Small intestine (tissue), 7 donors: ENCODE data around the gene CFAP97D1. TPM values are rescaled to one million over a fixed set of nuclear protein-coding genes. Genes with fewer than 3 reads are reported as not detected.

Experiments used
- DNase-seq, 2 donors: peaks; one replicate each; pipeline versions ENCODE4 v3.0.0 to v3.0.0-alpha.2; 2013
- FAIRE-seq: peaks from 2 replicates; lab custom pipeline; 2012; peaks lifted over from hg19 to GRCh38; lab: Jason Lieb, UNC
- H3K27ac ChIP-seq, 3 donors: one replicate each; pipeline ENCODE4 v1.5.1; 2013; ENCODE audit warnings: low read length in 2 of 3, mild to moderate bottlenecking in 2 of 3, control low read depth in 1 of 3, inconsistent platforms in 1 of 3, low read depth in 1 of 3, moderate library complexity in 1 of 3
- H3K27me3 ChIP-seq, 3 donors: one replicate each; pipeline ENCODE4 v1.6.1; 2013; ENCODE audit warnings: low read length in 3 of 3, inconsistent platforms in 1 of 3; ENCODE audit not compliant: control insufficient read depth in 3 of 3, insufficient read depth in 3 of 3
- H3K36me3 ChIP-seq, 3 donors: one replicate each; pipeline ENCODE4 v1.6.1; 2013; ENCODE audit warnings: low read length in 3 of 3, inconsistent platforms in 1 of 3, low read depth in 1 of 3, mild to moderate bottlenecking in 1 of 3, moderate library complexity in 1 of 3; ENCODE audit not compliant: control insufficient read depth in 3 of 3, insufficient read depth in 2 of 3
- H3K4me1 ChIP-seq, 3 donors: one replicate each; pipeline ENCODE4 v1.6.1; 2013; ENCODE audit warnings: low read length in 2 of 3, inconsistent platforms in 1 of 3, low read depth in 1 of 3, mild to moderate bottlenecking in 1 of 3, moderate library complexity in 1 of 3; ENCODE audit not compliant: control insufficient read depth in 3 of 3, insufficient read depth in 2 of 3
- H3K4me3 ChIP-seq, 3 donors: one replicate each; pipeline ENCODE4 v1.5.1; 2013; ENCODE audit warnings: low read length in 3 of 3, control low read depth in 1 of 3, inconsistent platforms in 1 of 3, low read depth in 1 of 3, mild to moderate bottlenecking in 1 of 3, moderate library complexity in 1 of 3
- H3K9me3 ChIP-seq, 2 donors: one replicate each; pipeline ENCODE4 v1.6.1; 2013; ENCODE audit warnings: low read depth in 1 of 2, low read length in 1 of 2; ENCODE audit not compliant: control insufficient read depth in 2 of 2, insufficient read depth in 1 of 2
- WGBS, 3 donors: extraction: QIAGEN DNeasy Blood & Tissue Kit; methylation state at CpG; one replicate each; pipeline ENCODE4 v1.1.7; 2013; 5-methylcytosine and 5-hydroxymethylcytosine counted together
- polyA plus RNA-seq, 4 donors: library from polyadenylated mRNA; stranded (reverse) in 3 of 4; unstranded in 1 of 4; fragments of 200-250 nt in 3 of 4; fragments of 120-200 nt in 1 of 4; gene quantifications; one replicate each; pipeline versions ENCODE4 v1.2.1 to v1.2.3, GENCODE V29; 2013
- donor health status: healthy with polysubstance abuse.
- donor health status: control.
- donor health status: control.
- donor health status: Bipolar disorder and iron deficiency.
- donor health status: healthy.

CFAP97D1 gene
- polyA plus RNA-seq, 4 donors, result 0.03 TPM; not detected in 3

DNA sequence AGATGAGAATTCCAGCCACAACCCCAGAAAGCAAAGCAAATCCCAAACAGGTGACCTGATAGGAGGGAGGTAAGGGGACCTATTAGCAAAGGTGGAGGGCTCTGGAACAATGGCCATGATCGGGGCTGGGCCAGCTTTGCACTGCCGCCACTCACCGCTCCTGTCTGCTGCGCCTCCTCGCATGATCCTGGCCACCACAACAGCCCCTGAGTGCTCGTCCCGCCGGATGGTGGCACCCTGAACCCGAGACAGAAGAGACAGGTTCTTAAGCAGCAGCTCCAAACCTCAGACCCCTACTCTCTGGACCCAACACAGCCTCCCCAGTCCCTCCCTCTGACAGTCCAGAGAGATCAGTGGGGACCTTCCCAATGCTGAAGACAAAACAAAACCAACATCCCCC is 47.4 kb downstream of the CFAP97D1 start:
- DNase-seq (no peak), FAIRE-seq (no peak)
- Histone ChIP-seq H3K9me3 (no peaks in the 10 kb centered on the region), H3K27ac (no peak overlapping the region), H3K36me3 (peaks cover 0 to 15% (median 0%) of the 10 kb centered on the region in 3 donors), H3K4me1 (peaks cover 4 to 7% (median 4%) of the 10 kb centered on the region in 3 donors), H3K27me3 (peaks cover 0 to 4% (median 0%) of the 10 kb centered on the region in 3 donors), H3K4me3 (no peak overlapping the region)
- 92 to 94% (median 92%) methylated on average over 9 of the region's 9 CpGs for WGBS, 3 donors

DNA sequence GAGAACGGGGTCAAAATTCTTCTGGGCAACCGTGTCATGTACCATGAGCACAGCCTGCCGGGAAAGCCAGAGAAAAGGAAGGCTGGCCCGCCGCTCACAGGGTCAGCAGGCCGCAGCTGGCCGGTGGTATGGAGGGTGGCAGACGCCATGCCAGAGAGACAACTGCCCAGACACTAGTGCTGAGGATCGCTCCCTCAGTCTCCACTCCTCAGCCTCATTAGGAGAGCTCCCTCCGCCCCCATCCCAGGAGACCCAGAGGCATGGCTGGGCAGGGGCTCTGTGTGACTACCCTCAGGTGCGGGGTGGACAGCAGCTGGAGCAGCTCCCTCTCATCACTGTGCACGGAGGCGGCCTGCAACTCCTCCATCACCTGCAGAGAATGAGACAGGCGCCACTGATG is 49.5 kb downstream of the CFAP97D1 start:
- 94 to 96% (median 96%) methylated on average over 12 to 14 of the region's 14 CpGs for WGBS, 3 donors
- DNase-seq (no peak), FAIRE-seq (no peak)
- peaks cover 0 to 11% (median 3%) of the 10 kb centered on the region in 3 donors for H3K4me1 ChIP-seq
- peaks cover 0 to 12% (median 0%) of the 10 kb centered on the region in 3 donors for H3K36me3 ChIP-seq
- H3K9me3 ChIP-seq, result no peaks in the 10 kb centered on the region
- H3K27ac ChIP-seq, result no peak overlapping the region
- peaks cover 0 to 19% (median 0%) of the 10 kb centered on the region in 3 donors for H3K27me3 ChIP-seq
- no peak overlapping the region for H3K4me3 ChIP-seq

DNA sequence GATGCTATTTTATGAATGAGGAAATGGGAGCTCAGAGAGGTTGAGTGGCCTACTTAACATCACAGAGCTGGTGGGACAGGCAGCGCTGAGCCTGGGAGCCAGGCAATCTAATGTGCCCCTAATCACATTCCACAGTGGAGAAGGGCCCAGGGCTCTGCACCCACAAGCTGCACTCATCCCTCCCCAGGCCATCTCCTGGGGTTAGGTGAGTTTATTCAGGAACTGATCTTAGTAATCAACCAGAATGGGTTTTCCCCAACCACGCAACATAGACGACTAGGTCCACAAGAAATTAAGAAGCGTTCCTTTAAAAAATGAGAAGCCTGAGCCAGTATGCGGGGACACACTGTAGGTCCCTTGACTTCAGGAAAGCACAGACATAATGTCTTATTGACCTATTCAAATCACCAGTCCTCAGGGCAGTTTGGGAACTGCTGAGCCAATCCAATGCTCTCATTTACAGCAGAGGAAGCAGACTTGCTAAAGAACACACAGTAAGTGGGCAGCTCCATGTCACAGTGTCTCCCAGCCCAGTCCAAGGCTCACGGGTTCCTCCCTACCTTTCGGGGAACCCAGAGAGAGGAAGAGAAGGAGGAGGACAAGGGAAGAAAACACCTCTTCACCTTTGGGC is 50.4 kb downstream of the CFAP97D1 start:
- Histone ChIP-seq H3K36me3 (peaks cover 0 to 7% (median 0%) of the 10 kb centered on the region in 3 donors), H3K27me3 (peaks cover 0 to 19% (median 0%) of the 10 kb centered on the region in 3 donors), H3K4me1 (peaks cover 0 to 11% (median 3%) of the 10 kb centered on the region in 3 donors), H3K4me3 (no peak overlapping the region), H3K9me3 (no peaks in the 10 kb centered on the region), H3K27ac (no peak overlapping the region)
- DNase-seq (no peak), FAIRE-seq (no peak)
- 82 to 92% (median 84%) methylated on average over 7 of the region's 7 CpGs for WGBS, 3 donors

DNA sequence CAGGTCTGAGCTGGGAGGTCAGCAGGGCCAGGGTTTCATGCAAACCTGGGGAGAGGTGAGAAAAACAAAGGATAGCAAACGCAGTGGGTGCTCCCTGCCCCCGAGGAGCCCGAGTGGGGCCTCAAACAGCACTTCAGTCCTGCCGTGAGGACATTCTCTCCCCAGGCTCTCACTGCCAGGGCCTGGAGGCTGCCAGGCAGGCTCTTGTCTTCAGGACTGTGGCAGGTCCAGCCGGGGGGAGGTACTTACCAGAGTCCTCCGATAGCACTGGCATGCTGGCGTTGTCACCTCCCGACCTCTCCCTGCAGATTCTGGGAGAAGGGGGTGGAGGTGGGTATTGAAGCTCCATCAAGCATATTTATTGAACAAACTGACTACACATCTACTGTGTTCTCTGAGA is 51.4 kb downstream of the CFAP97D1 start:
- Histone ChIP-seq H3K36me3 (peaks cover 0 to 5% (median 0%) of the 10 kb centered on the region in 3 donors), H3K9me3 (no peaks in the 10 kb centered on the region), H3K27ac (no peak overlapping the region), H3K4me1 (peaks cover 0 to 11% (median 3%) of the 10 kb centered on the region in 3 donors), H3K4me3 (no peak overlapping the region), H3K27me3 (peaks cover 0 to 19% (median 0%) of the 10 kb centered on the region in 3 donors)
- WGBS, 3 donors, result 87 to 90% (median 88%) methylated on average over 8 of the region's 8 CpGs
- no peak for DNase-seq
- FAIRE-seq, result no peak

DNA sequence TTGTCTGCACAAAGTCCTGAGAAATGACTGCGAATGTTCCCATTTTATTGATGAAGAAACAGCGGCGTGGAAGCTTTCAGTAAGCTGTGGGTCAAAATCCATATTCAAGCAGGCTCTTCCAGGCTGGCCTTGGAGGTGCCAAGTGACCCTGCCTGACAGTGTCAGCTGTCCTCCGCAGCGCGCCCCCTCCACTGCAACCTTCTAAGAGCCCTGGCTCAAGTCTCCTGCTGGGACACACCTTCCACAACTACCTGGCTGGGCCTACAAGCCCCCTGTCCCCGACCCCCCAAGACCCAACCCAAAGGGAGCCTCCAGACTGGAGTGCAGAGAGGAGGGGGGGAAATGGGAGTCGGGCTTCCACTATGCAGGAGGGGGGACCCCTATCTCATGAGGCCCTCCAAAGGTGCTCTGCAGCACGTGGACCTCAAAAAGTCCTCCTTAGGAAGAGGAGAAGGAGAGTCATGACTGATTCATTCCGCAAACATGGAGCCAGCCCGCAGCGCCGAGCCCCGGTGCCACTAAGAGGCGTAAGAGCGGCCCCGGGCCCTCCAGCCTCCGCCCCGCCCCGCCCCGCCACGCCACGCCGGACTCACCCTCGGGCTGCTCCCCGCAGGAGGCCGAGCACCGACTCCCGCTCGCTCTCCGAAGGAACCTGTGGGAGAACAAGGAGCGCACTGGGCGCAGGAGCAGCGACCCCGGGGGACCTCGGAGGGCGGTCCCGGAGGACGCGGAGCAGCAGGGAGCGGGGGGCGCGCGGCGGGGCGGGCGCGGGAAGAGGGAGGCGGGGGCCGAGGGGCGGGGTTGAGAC is 52.1 kb downstream of the CFAP97D1 start:
- H3K4me3 ChIP-seq, result peak overlapping the region; percentile 30 to 55 (median 43)
- peaks cover 0 to 11% (median 3%) of the 10 kb centered on the region in 3 donors for H3K4me1 ChIP-seq
- no peaks in the 10 kb centered on the region for H3K9me3 ChIP-seq
- peaks cover 0 to 19% (median 0%) of the 10 kb centered on the region in 3 donors for H3K27me3 ChIP-seq
- DNase-seq (peak; percentile 43 to 64), FAIRE-seq (no peak)
- no peak overlapping the region for H3K27ac ChIP-seq
- WGBS, 3 donors, result 10 to 16% (median 11%) methylated on average over 28 to 51 of the region's 51 CpGs
- peaks cover 0 to 5% (median 0%) of the 10 kb centered on the region in 3 donors for H3K36me3 ChIP-seq

DNA sequence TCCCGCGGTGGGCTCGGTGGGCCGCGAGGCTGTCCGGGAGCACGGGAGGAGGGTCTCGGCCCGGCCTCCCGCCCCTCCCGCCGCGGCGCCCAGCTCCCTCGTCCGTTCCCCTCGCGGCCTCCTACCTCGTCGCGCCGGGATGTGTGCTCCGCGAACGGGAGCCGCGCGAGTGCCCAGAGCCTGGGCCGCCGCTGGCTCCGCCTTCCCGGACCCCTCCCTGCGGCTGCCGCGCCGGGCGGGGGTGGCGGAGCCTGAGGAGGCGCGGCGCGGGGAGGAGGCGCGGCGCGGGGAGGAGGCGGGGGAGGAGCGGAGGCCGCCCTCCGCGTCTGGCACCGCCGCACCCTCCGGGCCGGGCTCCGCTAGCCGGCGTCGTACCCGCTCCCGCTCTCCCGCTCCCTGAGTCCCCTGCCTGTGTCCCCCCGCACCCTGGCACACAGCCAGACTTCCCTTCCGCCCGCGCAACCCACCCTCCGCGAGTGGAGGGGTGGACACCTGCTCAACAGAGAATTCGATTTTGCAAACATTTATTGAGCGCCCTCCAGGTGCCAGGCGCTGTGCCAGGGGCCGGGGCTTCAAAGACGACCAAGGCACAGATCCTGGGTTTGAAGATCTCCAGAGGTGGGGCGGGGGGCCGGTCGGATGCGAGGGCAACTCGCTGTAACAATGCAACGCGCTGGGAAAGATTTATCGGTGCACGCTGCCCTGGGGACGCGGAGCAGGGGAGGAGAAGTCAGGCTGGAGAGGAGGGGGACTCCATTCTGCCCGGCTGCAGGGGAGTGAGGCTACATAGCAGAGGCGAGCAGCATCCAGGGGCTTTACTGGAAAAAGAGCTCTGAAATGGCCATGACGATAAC is 53.0 kb downstream of the CFAP97D1 start, which contains the start of gene MPP3:
MPP3 (minus strand) TSS at position 171 of the 854 bp plus-strand sequence. CDS start 1,240 bp downstream, outside the sequence.
- Histone ChIP-seq H3K4me1 (peaks cover 0 to 11% (median 3%) of the 10 kb centered on the region in 3 donors), H3K27me3 (peaks cover 0 to 19% (median 0%) of the 10 kb centered on the region in 3 donors), H3K4me3 (peak within 1 kb of the TSS; percentile 30 to 55 (median 55)), H3K9me3 (no peaks in the 10 kb centered on the region), H3K27ac (no peak within 1 kb of the TSS), H3K36me3 (peaks cover 0 to 5% (median 0%) of the 10 kb centered on the region in 3 donors)
- WGBS, 3 donors, result 0 to 6% (median 1%) methylated on average over 37 to 87 of the region's 87 CpGs
- DNase-seq (peak; percentile 84 to 89), FAIRE-seq (no peak)

- DNase-seq (no peak), FAIRE-seq (no peak)
Observed at GRCh38 chr17:43834106-43834505, 53.9 kb downstream of the CFAP97D1 start.

More at GRCh38 chr17:43834106-43834505, 53.9 kb downstream of the CFAP97D1 start:
- no peak overlapping the region for H3K27ac ChIP-seq
- peaks cover 0 to 19% (median 0%) of the 10 kb centered on the region in 3 donors for H3K27me3 ChIP-seq
- H3K9me3 ChIP-seq, result no peaks in the 10 kb centered on the region
- whole genome bisulfite sequencing, 3 donors, result 54 to 64% (median 61%) methylated on average over 2 of the region's 2 CpGs
- H3K36me3 ChIP-seq, result peaks cover 0 to 5% (median 0%) of the 10 kb centered on the region in 3 donors
- H3K4me3 ChIP-seq, result no peak overlapping the region
- H3K4me1 ChIP-seq, result peaks cover 0 to 11% (median 3%) of the 10 kb centered on the region in 3 donors
